Glomerular endothelial cell (primary cell): ENCODE data around the gene BMAL1. TPM values are rescaled to one million over a fixed set of nuclear protein-coding genes. Genes with fewer than 3 reads are reported as not detected.

Source experiments
- DNase-seq: peaks from one replicate; pipeline ENCODE4 v3.0.0-alpha.2; 2011; ENCODE audit warnings: low read depth, low spot score; ENCODE audit errors: extremely low read depth
- total RNA-seq: library from RNA; depleted of rRNA; stranded (reverse); fragments of >200 nt; gene quantifications from 2 replicates; pipeline ENCODE4 v1.2.3, GENCODE V29; 2015

The BMAL1 gene
- total RNA-seq, 1 donor from 2014 or later: 10.6 TPM

DNA sequence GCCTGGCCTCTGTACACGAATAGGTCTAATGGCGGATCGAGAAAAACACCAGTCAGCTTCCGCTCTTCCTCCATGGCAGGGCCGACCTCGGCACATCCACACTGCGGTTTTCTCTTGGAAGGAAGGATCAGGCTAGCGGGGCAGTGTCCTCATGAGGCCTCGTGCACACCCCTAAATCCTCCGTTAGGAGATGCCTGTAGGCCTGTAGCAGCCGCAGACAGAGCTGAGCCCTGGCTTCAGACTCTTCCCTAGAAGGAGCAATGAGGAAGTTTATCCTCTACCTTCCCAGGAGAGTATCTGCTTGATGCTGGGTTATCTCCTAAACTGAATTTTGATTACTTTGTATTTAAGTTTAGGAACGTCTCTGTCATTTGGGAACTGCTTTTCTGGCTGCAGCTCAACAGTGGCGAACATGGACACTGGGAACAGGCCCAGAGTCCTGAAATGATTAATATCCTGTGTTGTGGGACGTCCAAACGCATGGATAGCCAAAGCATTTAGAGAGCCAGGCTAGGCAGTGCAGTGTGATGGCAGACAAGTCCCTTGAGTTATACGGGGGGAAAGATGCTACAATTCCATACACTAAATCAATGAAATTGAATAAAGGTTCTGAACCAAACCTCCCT is 16.5 kb upstream of the BMAL1 start:
- no peak for DNase-seq

DNA sequence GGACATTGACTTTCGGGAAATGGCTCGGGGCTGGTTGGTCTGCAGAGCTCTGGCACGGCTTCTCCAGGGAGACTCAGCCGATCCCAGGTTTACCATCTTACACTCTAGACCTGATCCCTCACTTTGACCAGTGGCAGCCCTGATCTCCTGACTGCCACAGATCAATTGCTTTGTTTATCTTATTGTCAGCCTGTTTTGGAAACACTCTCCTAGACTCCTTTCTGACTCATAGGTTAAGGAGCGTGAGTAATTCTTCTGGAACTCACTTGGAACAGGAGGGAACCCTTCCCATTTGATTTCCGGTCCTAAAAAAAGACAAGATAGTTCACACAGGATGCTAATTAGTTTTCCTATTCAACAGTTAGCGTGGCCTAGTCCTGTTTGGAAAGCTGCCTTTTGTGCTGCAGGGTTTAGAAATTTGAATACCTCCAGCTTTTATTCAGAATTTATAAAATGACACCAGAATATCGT is 16.0 kb upstream of the BMAL1 start:
- peak; percentile 57 for DNase-seq

DNA sequence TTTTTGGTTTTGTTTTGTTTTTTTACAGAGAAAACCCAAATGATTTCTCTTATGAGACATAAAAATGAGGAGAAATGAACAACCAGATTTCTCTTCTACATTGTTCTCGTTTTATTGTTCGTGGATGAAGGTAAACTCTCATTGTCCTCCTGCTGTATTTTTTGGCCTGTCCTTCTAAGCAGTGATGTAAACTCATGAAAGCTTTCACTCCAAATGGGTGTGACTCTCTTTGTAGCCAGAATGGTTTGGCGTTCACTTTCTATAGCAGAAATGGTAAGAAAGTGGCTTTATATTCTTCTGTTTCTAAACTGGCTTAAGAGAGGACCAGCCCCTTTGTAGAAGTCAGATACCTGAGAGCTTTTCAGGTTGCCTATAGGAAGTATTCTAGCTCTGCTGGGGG is 15.5 kb upstream of the BMAL1 start:
- no peak for DNase-seq

DNA sequence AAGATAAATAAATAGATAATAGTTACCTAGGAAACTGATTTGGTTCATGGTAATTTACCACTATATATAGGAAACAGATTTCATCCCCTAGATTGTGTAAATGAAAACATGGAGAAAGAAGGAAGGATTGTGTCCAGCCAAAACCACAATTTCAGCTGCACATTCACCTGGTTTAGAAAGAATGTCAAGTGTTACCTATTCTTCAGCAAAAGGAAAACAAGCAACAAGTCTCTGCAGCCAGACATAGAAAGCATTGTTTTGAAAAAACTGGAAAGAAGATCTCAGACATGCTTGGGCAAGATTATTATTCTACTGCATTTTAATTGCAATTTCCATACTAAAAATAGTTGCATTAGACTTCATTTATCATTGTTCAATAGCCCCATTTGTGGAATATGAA is 8.8 kb upstream of the BMAL1 start:
- DNase-seq: no peak

DNA sequence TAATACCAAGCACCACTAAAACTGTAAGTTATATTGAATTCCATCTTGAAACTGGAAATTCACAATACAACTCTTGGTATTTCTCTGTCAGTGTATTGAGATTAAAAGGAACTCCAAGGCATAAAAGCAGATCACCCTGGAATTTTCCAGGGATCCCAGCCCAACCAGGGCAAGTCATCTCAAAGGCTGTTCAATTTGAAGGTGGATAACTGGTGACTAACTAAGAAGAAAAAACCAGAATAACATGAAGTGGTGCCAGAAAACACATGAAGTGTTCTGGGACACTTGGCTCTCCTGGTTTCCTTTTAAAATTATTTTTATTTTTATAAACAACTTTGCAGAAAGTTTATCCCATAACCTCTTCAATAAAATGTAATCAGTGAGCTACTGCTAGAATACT is 7.8 kb upstream of the BMAL1 start:
- DNase-seq: no peak

DNA sequence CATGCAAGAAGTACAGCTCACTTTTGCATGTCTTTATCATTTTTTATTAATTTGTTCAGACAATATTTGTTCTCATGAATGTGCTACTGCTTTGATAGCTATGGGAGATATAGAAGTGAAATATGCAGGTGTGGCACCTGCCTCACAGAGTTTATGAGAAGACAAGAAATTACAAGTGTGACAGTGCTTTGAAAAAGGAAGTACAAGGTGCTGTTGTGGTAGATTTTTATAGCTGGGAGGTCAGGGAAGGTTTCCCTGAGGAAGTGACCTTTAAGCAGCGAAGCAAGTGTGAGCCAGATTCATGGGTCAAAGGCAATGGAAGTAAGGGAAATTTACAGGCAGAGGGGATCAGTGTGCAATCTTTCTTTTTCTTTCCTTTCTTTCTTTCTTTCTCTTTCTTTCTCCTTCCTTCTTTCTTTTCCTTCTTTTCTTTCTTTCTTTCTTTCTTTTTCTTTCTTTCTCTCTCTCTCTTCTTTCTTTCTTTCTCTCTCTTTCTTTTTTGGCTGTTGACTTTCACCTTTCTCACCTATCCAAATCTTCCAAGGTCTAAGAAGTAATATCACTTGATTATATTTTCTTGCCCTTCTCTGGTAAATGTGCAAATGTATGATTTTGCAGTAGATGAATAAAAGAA is 6.4 kb upstream of the BMAL1 start:
- DNase-seq: no peak

DNA sequence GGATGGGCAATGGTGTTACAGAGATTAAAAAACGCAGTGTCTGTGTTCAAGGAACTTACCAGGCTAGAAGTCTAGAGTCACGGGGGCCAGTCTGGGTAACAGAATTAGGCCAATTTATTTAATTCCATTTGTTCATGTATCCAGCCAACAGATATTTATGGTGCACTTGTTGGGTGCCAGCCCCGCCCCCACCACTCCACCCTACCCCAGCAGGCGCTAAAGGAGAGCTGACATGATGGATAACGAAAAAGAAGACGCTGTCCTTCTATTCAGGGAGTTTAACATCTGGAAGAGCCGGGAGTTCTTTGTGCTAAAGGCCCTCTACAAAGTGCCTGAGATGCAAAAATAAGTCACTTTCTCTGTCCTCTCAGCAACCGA is 1.1 kb upstream of the BMAL1 start:
- DNase-seq: no peak

DNA sequence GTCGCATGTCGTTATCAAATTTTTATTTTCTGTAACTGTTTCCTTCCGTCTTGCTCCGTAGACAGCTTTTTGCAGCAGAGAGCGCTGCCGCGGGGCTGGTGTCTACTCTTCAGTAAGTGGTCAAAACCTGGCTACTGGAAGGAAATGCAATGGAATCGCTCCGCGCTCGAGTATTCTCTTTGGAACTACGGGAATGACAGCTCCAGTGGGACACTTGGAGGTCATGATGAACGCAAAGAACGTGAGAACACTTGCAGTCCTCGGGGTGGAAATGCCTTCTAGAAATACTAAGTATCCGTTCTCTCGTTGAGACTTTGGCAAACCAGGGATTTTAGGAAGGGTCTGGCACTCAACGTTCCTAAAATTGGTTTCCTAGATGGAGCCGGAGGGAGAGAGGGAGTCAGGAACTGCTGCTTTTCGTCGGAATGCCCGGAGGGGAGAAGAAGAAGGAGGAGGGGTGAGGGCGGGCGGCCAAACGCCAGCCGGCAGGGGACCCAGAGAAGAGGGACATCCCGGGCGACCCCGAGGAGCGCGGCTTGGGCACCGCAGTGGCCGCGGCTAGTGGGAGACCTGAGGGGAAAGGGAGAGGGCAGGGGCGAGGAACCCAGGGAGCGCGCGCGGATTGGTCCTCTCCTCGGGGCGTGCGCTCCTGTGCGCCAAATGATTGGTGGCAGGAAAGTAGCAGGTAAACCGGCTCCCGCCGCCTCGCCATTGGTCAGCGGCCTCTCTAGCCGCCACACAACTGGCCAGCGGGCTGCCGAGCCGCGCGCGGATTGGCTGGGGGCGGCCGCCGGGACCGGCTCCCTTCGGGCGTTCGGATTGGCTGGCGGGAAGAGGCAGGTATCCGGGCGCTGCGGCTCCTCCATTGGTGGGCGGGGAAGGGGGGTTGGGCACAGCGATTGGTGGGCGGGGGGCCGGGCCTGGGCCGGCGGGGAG is 490 bp upstream of the BMAL1 start:
- peak; percentile 61 for DNase-seq

DNA sequence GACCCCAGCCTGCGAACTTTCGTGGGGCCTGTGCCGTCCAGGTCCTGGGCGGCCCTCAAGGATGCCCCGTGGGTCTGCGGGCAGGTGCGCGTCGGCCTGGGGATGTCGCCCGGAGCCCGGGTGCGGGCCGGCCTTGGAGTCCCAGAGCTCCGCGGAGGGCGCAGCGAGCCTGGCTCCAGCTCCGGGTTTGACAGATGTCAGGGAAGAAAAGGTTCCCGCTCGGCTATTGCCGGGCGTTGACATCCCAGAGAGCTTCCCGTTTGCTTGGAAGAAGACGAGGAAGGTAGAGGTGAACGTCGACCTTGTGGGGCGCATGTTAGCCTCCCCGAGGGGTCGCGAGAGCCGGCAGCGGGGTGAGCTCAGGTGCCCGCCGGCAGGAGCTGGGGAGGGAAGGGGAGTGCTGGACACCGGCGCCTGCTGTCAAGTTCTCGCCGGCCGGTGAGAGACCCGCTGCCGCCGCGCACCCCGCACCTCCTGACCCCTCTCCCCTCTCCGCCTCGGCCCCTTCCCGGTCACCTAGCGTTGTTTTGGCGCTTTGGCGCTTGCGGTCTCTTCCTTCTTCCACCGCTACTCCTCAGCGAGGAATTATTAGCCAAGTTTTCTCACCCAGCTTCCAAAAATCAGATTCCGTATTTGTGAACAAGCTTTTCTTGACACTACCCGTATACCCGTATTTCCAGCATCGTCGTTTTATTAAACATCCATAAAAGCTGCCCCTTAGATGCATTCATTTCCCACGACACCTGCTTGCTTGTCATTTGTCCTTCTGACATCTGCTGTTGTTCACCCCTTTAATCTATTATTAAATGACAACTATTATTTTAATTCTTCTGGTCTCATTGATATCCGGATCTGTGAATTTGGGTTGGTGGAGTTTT is 1.3 kb downstream of the BMAL1 start:
- DNase-seq: no peak

DNA sequence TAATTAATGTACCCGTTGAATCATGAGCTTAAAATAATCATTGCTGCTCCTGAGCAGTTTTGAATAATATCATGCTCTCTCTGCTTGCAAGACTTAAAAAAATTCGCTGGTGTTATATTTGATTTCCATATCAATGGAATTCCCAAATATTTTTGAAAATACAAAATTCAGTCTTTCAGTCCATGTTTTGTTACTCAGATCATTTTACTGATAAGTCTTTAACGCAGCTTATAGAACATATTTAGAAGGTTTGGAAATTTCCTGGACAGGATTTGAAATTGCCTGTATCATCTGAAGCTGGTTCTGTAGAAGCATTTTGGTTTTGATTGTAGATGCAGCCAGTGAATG is 1.9 kb downstream of the BMAL1 start:
- no peak for DNase-seq

DNA sequence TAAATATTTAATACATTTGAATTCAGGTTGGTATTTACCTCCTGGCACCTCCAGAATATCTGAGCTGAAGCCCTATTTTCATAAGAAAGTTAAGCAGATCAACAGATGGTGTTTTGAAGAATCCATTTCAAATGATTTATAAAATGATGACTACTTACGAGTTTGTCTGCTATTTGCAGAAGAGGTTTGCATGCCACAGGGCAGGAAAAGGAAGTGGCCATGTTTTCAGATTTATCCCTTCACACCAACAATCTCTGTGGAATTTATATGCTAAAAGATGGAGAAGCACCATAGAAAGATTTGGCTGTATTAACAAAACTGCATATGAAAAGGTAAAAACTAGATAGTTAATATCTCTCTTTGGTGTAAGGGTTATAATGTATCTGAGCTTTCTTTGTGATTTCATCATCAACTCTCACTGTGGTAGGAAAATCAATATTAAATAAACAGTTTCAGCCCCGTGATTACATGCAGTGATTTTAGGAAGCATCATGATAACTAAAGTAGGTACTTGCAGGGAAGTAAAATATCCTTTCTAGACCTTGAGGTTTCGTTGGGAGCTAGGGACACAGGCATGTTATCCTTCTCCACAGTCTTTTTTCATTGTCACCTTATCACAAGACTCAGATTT is 2.6 kb downstream of the BMAL1 start:
- DNase-seq: no peak

DNA sequence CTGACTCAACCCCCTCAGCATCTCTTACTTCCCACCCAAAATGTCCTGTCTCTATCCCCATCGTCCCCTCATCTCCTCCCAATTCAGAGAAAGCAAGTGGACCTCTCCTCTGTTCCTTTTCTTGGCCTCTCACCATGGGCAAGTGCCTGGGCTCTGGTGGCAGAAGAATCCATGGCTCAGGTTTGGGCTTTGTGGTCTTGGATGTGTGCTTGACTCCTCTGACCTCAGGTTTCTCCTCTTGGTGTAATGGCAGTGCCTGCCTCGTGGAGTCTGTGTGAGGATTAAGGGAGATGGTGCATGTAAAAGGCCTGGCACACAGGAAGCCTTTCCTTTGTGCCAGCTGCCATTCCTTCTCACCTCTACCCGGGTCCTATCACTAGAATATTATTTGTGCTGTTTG is 3.2 kb downstream of the BMAL1 start:
- no peak for DNase-seq

DNA sequence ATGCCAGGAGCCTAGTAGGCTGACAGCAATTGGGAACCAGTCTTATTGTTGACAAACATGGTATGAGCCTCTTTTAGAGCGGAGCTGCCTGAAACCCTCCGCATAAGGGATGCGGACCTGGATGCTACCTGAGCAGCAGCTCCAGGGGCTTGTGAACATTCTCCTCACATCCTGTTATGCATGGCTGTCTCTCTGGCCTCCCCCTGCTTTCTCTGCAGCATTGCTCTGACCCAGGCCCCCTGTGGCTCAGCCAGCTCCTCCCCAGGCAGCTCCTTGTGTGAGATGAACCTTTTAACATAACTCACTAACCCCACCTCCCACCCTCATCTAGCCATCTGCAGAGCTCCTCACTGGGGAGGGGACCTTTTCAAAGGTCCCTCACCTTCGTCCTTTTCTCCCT is 6.0 kb downstream of the BMAL1 start:
- no peak for DNase-seq

DNA sequence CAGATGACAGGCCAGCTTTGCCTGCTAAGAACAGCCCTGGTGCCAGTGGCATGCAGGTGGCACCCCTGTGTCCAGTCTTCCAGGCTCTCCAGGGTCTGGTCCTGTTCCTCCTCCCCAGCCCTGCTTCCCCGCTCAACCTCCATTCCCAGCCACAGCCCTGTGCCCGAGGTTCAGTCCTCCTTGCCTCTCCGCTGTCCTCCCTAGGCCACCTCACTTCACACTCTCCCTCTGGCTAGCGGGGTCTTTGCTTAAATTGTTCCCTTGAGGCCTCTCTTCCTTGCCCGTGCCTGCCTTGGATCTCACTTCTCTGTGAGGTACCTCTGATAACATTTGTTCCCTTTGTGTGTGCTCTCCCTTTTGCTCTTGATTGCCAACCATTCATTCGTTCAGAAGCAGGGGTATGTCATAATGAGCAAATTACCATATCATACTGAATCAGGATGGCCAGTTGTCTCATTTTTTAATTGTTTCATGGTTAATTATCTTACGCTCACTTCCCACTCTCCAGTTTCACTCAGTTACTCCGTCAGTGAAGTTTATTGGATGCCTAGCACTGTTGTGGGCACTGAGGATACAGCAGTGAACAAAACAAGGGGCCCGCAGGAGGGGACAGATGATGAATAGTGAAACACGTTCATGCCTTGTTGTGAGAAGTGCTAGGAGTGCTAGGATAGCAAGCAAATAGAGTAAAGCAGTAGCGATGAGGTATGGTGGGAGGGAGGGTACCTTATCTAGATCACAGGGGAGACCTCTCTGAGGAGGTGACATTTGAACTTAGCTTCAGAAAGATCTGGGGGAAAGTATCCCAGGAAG is 7.4 kb downstream of the BMAL1 start:
- DNase-seq: no peak

DNA sequence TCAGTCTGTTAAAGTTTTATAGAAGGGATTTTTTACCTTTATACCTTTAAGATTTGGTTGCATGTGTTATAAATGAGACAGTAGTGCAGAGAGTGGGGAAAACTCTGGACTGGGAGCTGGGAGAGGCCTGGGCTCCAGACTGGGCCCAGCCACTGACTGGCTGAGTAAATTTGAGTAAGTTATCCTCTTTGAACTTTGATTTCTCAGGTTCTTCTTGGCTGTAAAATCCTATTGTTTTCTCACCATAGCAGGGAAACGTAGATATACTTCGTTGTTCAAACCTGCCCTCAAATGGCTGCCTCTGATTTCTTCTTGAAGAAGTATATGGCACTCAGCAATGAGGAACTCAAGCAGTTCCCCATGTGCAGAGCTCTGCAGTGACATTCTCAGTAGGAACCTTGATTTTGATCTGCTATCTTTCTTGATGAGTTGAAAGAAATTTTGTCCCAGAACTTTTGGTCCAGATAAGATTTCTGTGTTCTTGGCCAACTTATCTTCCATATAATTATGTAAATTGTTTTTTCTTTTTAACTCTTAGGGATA is 8.8 kb downstream of the BMAL1 start:
- DNase-seq: no peak

DNA sequence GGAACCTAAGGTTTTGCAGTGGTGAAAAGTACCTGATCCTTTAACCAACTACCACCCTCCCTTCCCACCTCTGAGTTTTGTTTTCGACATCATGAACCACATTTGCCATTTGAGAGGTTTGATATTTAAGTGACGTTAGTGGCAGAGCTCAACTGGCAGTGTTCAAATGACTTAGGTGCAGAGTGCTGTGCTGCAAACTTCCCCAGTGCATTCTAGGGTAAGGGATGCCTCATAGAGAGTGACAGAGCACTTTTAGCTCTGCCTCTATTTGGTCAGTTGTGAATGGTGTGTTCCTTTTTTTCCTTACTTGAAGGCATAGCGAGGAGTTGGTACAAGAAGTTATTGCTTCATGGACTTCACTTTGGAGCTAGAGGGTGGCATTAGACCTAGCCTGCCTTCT is 9.4 kb downstream of the BMAL1 start:
- DNase-seq: no peak

DNA sequence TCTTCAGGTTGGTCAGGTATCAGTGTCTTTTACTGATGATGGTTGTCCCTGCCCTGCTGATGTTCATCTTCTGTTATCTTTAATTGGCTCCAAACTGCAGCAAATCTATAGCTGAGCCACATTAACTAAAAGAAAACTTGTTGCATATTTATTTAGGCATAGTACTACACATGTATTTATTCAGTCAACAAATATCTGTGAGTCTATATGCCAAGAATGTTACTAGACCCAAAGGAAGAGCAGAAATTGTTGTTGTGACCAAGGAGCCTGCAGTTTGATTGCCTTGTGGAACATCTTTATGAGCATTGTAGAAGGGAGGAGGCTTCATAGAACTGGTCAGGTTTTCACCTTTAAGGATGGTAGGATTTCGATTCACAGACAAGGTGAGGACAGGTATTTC is 10.1 kb downstream of the BMAL1 start:
- DNase-seq: no peak

DNA sequence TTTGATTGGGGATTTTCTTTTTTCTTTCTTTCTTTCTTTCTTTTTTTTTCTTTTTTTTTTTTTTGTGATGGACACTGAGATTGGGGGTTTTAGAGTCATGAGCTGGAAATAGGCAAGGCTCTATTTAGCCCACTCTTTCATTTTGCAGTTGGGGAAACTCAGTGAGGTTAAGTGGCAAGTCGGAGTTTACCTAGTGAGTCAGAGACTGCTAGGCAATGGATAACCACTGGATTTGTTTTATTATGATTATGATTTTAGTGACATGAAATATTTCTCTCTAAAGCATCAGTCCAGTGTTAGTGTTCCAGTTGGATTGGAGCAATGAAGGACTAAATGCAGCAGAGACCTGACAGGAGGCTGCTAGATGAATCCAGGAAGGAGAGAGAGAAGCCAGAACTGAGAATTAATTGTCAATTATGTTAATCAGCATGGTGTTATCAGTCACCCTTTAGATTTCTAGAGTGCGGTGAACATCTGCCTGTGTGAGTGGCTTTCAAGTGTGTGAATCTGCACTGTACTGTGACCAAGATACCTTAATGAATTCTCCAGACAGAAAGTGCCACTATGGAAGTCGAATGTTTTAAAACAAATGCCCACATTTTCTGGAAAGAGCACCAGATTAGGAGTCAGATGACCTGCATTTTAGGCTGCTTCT is 10.9 kb downstream of the BMAL1 start:
- no peak for DNase-seq

DNA sequence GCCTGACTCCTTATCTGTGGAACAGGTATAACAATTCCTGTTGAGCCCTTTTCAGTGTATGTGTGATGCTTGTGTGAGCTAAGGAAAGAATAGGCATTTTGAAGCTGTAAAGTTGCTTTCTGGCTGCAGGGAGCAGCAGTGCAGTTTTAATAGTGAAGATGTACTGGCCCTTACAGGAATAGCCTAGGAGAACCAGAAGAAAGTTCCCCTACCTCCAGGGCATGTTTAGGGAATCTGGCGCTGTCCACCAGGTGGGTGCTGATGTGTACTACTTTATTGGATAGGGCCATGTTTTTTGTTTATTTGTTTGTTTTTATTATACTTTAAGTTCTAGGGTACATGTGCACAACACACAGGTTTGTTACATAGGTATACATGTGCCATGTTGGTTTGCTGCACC is 11.5 kb downstream of the BMAL1 start:
- no peak for DNase-seq
